ENCODE data around the gene SEMA3A.
"Not testable (repeated sequence)": the region's sequence is repeated elsewhere in the genome, so short reads cannot be mapped to it uniquely, and the experiment has no call there.

The SEMA3A gene

GRCh38 chr7:84194484-84195271 is at the start of gene SEMA3A:
SEMA3A (minus strand) TSS chr7:84194789; CDS start chr7:84194586, 203 bp downstream.
- peak; percentile 79 for DNase-seq (ENCODE audit: low read depth, low spot score)

- DNase-seq (ENCODE audit: low read depth, low spot score): not testable (repeated sequence)
These were observed 48.4 kb upstream of the SEMA3A start for GRCh38 chr7:84243037-84243436.

GRCh38 chr7:84238596-84238995 is 44.0 kb upstream of the SEMA3A start:
- no peak for DNase-seq (ENCODE audit: low read depth, low spot score)

GRCh38 chr7:84237533-84238173 is 43.1 kb upstream of the SEMA3A start:
- DNase-seq (ENCODE audit: low read depth, low spot score): peak; percentile 36

- no peak for DNase-seq (ENCODE audit: low read depth, low spot score)
These were observed 41.8 kb upstream of the SEMA3A start for GRCh38 chr7:84236398-84236797.

- peak; percentile 41 for DNase-seq (ENCODE audit: low read depth, low spot score)
These were observed 38.1 kb upstream of the SEMA3A start for GRCh38 chr7:84232646-84233045.

GRCh38 chr7:84231157-84231556 is 36.6 kb upstream of the SEMA3A start:
- peak; percentile 36 for DNase-seq (ENCODE audit: low read depth, low spot score)

- no peak for DNase-seq (ENCODE audit: low read depth, low spot score)
These were observed 35.9 kb upstream of the SEMA3A start for GRCh38 chr7:84230491-84230890.

GRCh38 chr7:84228526-84228925 is 33.9 kb upstream of the SEMA3A start:
- no peak for DNase-seq (ENCODE audit: low read depth, low spot score)

GRCh38 chr7:84226759-84227158 is 32.2 kb upstream of the SEMA3A start:
- DNase-seq (ENCODE audit: low read depth, low spot score): no peak

- no peak for DNase-seq (ENCODE audit: low read depth, low spot score)
These were observed 29.9 kb upstream of the SEMA3A start for GRCh38 chr7:84224505-84224904.

- no peak for DNase-seq (ENCODE audit: low read depth, low spot score)
These were observed 24.7 kb upstream of the SEMA3A start for GRCh38 chr7:84219310-84219709.

GRCh38 chr7:84218681-84219080 is 24.1 kb upstream of the SEMA3A start:
- DNase-seq (ENCODE audit: low read depth, low spot score): no peak

- DNase-seq (ENCODE audit: low read depth, low spot score): no peak
These were observed 21.9 kb upstream of the SEMA3A start for GRCh38 chr7:84216472-84216871.

- not testable (repeated sequence) for DNase-seq (ENCODE audit: low read depth, low spot score)
These were observed 20.2 kb upstream of the SEMA3A start for GRCh38 chr7:84214757-84215156.

GRCh38 chr7:84210301-84210700 is 15.7 kb upstream of the SEMA3A start:
- no peak for DNase-seq (ENCODE audit: low read depth, low spot score)

- no peak for DNase-seq (ENCODE audit: low read depth, low spot score)
These were observed 14.4 kb upstream of the SEMA3A start for GRCh38 chr7:84209006-84209405.

- DNase-seq (ENCODE audit: low read depth, low spot score): no peak
These were observed 13.0 kb upstream of the SEMA3A start for GRCh38 chr7:84207615-84208014.

GRCh38 chr7:84207025-84207424 is 12.4 kb upstream of the SEMA3A start:
- no peak for DNase-seq (ENCODE audit: low read depth, low spot score)

GRCh38 chr7:84204655-84205054 is 10.1 kb upstream of the SEMA3A start:
- DNase-seq (ENCODE audit: low read depth, low spot score): no peak

- DNase-seq (ENCODE audit: low read depth, low spot score): no peak
These were observed 8.3 kb upstream of the SEMA3A start for GRCh38 chr7:84202855-84203254.

- DNase-seq (ENCODE audit: low read depth, low spot score): peak; percentile 29
These were observed 6.3 kb upstream of the SEMA3A start for GRCh38 chr7:84200859-84201258.

- no peak for DNase-seq (ENCODE audit: low read depth, low spot score)
These were observed 4.6 kb upstream of the SEMA3A start for GRCh38 chr7:84199216-84199615.
